ENCODE data around the gene USP24.
A peak's percentile ranks its signal among the peaks of the same experiment; 100 is the strongest.

USP24 gene

DNA sequence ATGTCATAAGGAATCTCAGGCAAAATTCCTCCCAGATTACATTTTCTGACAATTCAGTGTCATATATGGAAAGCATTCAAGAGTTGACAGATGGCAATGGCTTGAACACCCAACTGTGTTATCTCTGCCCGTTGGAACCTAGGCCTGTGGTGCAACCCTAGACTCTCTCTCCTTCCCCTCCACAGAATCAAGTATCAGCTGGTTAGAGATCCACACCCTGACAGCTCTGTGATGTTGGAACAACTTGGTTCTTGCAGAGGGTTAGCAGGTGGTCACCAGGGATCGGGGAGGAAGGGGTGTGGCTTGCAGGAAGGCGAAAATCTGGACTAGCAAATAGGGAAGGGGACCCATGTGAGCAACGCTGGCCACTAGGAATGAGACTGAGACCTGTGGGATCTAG lies 149.5 kb downstream of the USP24 start:
- no peak for DNase-seq

DNA sequence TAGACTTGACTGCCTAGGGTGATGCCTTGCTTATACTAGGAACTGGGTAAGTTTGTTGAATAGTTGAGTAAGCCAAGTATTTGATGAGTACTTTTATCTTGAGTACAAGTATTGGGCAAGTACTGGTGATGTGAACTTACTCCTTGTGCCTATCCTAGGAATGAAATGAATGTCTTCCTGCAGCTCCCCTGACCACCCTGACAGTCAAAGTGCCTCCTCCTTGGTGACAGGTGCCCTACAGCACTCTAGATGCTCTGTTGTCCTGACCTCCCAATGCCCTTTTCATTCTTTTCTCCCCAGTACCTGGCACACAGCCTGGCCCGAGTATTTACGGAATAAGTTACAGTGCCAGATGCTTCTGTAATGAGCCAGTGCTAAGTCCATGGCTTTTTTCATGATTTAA lies 150.3 kb downstream of the USP24 start:
- no peak for DNase-seq

DNA sequence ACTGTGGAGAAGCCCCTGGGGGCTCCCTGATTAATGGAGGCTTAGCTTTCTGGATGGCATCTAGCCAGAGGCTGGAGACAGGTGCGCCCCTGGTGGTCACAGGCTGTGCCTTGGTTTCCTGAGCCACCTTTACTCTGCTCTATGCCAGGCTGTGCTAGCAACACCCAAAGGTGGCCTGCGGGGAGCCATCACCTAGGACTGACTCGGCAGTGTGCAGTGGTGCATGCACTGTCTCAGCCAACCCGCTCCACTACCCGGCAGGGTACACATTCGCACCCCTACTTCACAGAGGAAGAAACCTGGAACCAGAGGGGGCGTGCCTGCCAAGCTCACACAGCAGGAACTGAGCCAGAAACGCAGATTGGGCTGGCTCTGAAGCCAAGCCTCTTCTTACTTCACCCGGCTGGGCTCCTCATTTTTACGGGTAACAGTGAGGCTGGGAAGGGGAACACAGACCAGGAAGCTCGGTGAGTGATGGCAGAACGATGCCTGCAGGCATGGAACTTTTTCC lies 151.0 kb downstream of the USP24 start:
- DNase-seq: peak; percentile 34 to 42

DNA sequence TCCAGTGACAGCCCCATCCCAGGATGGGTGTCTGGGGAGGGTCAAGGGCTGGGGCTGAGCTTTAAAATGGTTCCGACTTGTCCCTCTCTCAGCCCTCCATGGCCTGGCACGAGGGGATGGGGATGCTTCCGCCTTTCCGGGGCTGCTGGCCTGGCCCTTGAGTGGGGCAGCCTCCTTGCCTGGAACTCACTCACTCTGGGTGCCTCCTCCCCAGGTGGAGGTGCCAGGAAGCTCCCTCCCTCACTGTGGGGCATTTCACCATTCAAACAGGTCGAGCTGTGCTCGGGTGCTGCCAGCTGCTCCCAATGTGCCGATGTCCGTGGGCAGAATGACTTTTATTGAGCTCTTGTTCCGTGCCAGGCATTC lies 151.6 kb downstream of the USP24 start:
- no peak for DNase-seq

DNA sequence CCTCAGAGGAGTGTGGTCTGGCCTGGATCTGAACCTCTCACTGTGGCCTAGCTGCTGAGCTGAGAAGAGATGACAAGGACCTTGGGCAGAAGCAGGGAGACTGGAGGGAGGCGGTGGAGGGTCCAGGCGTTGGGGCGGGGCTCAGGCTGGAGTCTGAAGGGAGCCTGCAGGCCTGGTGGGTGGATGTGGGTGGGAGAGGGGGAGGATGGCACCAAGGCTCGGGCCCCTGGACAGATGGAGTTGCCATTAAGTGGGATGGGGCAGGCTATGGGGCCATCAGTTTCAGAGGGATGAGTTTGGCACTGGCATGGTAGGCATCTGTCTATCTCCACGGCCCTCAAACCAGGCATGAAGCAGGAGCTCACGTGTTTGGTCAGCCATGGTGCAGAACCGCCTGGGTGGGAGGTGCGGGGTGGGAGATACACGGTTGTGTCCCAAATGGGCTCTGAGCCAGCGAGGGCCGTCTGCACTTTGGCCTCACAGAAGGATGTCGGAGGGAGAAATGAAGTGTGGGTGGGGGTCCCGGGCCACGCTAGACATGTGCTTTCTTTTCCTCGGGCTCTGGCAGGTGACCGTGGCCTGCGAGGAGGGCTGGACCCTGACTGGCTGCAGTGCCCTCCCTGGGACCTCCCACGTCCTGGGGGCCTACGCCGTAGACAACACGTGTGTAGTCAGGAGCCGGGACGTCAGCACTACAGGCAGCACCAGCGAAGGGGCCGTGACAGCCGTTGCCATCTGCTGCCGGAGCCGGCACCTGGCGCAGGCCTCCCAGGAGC lies 152.2 kb downstream of the USP24 start:
- DNase-seq: no peak

DNA sequence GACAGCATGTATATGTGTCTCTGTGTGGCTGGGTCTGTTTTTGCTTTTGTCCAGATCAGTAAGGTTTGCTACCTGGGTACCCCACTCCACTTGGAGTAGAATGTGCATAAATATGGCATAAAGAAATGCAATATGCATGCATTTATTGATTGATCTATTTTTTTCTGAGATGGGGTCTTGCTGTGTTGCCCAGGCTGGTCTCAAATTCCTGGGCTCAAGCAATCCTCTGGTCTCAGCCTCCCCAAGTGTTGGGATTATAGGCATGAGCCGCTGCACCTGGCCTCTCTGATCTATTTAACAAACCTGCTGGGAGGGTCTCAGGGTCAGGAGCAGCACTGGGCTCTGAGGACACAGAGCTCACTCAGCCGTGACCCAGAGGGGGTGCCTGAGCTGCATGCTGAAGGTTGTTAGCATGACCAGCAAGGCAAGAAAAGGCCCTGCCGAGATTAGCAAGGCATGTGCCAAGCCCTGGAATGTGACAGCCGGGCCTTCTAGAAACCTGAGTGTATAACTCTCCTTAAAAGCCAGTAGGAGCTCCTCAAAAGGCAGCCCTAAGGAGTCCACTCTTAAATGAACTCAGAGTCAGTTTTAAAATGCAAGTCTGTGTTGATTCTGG lies 153.3 kb downstream of the USP24 start:
- DNase-seq: no peak

DNA sequence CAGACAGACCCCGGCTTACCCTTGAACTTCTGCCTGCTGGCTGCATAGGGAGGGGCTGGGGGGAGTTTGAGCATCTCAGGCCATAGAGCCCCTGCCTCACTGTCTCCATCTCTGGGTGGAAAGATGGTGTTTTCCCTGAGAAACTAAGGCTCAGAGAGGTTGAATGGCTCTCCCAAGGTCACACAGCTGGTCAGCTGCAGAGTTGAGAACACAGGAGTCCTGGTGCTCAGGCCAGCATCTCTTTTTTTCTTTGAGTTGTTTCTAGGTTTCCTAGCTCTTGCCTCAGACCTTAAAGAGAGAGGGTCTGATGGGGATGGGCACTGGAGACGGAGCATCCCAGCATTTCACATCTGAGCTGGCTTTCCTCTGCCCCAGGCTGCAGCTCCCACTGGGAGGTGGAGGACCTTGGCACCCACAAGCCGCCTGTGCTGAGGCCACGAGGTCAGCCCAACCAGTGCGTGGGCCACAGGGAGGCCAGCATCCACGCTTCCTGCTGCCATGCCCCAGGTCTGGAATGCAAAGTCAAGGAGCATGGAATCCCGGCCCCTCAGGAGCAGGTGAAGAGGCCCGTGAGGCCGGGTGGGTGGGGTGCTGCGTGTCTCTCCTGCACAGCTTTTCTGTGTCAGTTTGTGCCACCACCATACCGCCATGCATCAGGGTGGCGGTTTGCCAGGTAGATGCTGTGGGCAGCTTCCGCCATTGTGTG lies 154.0 kb downstream of the USP24 start:
- no peak for DNase-seq

DNA sequence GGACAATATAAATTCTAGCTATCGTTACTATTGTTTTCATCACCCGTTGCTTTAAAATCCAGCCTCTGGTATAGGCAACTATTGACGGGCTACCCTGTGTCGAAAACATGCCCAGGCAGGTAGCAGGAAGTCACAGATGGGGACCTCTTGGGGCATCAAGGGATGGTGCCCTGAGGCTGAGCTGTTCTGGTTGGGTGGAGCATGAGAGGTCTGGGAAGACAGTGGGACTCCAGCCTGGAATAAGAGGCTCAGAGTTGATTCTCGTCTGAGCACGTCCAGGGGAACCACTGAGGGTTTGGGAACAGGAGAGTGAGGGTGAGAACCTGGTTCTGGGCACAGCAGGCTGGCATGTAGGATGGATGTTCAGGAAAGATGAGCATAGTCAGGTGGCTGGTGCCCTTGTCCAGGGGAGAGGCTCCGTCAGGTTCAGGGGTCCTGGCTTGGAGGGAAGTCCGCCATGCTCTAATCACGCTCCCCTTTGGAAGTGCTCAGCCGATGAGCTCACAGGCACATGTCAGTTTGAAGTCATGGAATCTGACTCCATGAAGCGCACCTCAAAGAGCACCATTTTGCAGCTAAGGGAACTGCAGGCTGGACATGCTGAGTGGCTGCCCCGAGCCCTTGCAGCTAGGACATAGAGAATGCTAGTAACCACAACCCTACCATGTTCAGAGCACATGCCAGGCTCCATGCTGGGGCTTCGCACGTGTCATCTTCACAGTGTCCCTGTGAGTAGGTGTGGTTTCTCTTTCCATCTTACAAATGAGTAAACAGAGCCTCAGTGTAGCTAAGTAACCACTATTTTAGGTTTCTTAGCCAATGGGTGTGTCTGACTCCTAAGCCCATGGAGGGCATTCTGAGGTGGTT lies 154.8 kb downstream of the USP24 start:
- peak; percentile 38 to 48 for DNase-seq

DNA sequence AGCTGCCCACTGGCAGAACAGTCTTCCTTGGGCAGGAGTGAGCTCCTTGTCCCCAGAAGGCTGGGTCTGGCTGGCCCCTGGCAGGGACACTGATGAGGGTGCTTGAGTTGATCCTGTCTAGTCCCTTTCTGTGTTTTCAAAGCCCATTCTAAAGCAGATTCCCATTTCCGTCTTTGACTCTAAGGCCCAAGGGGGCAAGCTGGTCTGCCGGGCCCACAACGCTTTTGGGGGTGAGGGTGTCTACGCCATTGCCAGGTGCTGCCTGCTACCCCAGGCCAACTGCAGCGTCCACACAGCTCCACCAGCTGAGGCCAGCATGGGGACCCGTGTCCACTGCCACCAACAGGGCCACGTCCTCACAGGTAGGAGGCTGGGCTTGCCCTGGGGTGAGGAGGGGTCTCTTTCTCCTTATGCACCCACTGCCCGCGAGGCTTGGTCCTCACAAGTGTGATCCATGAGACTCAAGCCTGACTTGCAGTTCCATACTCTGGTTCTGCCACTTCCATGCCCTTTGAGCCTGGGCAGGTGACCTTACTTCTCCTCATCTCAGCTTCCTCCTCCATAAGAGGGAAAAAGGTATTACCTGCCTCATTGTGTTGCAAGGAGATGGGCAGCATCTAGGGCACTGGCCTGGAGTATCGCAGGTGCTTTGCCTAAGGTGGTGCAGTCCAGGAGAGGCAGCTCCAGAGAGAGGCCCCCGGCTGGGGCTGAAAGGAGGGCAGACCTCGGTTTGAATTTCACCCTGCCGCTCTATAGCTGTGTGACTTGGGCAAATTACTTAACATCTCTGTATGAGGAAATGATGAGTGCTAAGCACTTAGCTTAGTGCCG lies 155.6 kb downstream of the USP24 start:
- peak; percentile 9 to 13 for DNase-seq

DNA sequence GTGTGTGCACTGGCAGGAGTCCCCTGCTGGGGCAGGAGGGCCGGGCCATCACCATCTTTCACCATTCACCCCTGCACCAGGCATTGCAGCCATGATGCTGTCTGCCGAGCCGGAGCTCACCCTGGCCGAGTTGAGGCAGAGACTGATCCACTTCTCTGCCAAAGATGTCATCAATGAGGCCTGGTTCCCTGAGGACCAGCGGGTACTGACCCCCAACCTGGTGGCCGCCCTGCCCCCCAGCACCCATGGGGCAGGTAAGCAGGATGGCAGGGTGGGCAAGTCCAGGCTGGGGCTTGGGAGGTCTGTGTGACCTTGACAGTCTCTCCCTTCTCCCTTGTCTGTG lies 157.2 kb downstream of the USP24 start:
- DNase-seq: no peak

DNA sequence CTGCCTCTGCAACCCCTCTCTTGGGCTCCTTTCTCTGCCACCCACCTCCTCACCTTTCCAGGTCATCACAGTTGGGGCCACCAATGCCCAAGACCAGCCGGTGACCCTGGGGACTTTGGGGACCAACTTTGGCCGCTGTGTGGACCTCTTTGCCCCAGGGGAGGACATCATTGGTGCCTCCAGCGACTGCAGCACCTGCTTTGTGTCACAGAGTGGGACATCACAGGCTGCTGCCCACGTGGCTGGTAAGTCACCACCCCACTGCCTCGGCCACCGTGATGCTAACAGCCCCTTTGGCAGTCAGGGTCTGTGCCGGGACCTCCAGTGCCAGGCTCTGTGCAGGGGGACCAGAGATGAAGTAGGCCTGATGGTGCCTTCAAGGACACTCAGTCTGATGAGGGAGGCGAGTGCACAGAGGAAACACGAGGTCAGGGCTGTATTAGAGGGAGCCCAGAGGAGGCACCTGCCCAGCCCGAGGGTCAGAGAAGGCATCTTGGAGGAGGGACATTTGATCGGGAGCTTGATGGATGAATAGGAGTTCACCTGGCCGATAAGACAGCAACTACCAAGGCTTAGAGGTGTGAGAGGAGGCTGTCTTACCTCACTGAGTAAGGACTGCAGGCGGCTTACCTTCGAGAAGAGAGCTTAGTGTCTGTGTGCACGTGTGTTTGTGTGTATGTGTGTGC lies 157.8 kb downstream of the USP24 start:
- DNase-seq: no peak

DNA sequence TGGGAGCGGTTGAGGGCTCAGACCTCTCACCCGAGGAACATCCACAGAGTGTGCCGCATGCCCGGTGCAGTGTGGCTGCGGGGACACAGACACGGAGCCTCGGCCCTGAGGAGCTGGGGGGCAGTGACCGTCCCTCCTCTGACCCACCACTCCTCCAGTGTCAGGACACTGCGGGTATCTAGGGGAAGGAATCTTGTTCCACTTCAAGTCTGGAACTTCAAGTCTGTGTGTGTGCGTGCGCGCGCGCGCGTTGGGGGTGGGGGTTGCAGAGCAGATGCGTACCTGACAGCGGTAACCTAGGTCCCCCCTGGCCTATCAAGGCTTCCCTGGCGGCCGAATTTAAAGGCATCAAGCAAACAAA lies 158.6 kb downstream of the USP24 start:
- no peak for DNase-seq

DNA sequence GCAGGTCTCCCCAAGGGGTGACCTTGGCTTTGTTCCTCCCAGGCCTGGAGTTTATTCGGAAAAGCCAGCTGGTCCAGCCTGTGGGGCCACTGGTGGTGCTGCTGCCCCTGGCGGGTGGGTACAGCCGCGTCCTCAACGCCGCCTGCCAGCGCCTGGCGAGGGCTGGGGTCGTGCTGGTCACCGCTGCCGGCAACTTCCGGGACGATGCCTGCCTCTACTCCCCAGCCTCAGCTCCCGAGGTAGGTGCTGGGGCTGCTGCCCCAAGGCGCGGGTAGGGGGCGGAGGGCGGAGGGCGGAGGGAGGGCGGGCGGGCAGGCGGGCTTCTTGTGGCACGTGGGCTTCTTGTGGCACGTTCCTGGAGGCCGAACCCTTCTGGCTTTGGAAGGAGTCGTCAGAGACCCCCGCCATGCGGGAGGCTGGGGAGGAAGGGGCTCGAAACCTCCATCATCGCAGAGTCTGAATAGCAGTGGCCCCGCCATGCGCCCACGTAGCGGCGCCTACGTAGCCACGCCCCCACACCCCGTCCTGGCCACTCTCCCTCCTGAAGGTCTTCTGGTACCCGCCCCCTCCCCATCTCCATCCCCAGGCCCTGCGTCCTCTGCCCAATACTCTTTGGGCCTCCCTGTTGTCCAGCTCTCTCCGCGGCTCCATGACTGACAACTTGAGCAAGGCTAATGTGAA lies 159.1 kb downstream of the USP24 start:
- no peak for DNase-seq

DNA sequence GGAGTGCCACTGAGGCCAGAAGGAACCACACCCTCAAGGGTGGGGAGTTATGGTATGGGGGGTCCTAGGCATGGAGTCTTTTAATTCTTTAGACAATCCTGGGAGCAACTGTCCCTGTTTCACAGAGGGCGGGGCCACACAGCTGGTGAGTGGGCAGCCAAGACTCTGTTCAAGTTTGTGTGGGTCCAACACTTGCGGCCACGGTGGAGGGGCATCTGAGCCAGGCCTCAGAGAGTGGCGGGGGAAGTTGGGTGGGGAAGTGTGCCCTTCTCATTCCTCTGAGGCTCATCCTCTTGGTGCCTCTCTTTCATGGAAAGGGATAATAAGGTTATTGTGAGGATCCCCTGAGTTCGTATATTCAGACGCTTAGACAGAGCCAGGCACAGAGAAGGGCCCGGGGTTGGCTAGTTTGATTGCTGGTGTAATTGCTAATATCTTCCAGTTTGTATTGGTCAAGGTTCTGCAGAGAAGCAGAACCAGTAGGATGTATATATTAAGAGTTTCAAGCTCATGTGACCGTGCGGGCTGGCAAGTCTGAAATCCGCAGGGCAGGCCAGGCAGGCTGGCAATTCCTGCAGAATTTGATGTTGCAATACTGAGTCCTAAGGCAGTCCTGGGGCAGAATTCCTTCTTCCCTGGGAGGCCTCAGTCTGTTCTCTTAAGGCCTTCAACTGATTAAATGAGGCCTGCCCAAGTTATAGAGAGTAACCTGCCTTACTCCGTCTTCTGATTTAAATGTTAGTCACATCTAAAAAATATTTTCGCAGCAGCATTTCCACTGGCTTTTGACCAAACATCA lies 159.9 kb downstream of the USP24 start:
- DNase-seq: no peak

DNA sequence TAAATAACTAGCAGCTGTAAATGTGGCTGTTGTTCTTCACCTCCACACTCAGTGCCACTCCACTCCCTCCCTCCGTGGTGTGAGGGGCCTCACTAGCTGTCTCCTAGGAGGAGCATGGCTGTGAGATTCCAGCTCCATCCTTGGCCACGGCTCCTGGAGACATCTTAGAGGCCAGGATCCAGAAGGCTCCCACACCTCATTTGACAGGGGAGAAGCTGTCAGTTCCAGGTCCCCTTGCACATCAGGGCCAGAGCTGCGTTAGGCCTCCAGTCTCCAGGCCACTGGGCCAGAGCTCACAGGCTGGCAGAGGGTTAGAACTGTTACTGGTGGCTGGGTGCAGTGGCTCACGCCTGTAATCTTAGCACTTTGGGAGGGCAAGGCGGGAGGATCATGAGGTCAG lies 160.8 kb downstream of the USP24 start:
- DNase-seq: no peak

DNA sequence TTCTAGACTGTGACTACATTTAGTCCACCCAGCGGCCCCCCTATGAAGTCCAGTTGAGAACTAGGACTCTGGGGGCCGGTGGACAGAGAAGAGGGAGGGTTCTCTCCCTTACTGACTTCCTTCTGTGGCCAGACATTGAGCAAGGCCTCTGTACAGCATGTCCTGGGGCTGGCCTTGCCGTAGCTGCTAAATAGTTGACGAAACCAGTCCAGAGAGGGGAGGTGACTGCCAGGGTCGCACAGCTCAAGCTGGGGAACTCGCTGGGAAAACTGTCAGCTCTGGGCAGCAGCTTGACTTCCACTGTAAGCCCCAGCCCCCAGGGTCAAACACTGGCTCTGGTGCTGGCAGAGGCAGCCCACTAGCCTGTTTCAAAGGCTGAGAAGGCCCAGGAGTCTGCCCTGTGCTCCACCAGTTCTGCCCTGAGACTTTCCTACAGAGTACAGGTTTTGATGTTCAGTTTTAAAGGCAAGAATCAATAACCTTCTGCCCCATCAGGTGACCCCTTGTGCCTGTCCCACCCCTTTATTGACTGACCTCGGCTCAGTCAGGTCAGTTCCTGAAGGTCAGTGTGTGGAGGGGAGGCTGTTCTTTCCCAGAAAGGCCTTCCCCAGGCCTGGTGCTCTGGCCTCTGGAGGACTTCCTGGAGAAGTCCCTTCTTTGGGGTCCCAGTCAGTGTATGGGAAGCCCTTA lies 161.8 kb downstream of the USP24 start:
- no peak for DNase-seq

DNA sequence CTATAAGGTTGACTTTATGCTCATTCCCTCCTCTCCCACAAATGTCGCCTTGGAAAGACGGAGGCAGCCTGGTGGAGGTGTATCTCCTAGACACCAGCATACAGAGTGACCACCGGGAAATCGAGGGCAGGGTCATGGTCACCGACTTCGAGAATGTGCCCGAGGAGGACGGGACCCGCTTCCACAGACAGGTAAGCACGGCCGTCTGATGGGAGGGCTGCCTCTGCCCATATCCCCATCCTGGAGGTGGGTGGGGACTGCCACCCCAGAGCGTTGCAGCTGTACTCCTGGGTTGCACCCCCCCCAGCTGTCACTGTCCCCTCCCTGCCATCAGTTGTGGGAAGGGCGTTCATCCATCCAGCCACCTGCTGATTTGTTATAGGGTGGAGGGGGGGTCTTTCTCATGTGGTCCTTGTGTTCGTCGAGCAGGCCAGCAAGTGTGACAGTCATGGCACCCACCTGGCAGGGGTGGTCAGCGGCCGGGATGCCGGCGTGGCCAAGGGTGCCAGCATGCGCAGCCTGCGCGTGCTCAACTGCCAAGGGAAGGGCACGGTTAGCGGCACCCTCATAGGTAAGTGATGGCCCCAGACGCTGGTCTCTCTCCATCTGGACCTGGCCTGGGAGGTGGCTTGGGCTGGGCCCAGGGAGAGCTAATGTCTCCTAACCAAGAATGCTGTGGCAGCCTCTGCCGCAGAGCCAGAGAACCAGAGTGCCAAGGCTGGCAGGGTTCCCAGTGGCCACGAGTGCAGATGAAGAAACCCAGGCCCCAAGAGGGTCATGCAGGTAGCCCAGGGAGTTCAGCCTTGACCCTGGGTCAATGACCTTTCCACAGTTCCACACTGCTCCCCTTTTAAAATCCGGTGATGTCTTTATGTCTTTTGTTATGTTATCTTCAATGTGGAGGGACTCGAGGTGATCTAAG lies 162.7 kb downstream of the USP24 start:
- no peak for DNase-seq

DNA sequence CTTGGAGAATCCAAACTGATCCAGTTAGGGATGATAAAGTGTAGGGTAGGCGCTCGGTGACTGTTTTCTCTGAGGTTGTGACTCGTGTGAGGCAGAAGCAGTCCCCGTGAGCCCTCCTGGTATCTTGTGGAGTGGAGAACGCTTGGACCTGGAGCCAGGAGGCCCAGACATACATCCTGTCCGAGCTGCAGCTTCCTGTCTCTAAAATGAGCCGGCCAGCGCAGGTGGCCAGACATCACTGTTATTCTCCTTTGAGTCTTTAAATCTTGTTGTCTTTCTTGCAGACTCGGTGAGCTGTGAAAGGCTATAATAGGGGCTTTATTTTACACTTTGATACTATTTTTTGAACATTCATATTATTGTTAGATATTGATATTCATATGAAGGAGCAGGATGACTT lies 163.5 kb downstream of the USP24 start:
- no peak for DNase-seq

Data from activated T-cell treated with anti-CD3 and anti-CD28 coated beads, Interleukin-2, amount 50 U/mL, for 48 hours (primary cell).